Measurements from ENCODE around the gene RFX2. TPM values are rescaled to one million over a fixed set of nuclear protein-coding genes. Genes with fewer than 3 reads are reported as not detected.
A peak's percentile ranks its signal among the peaks of the same experiment; 100 is the strongest.

Gene RFX2
- total and polyA plus RNA-seq, 9 of the 15 experiments (the other 6 are each of a cell fraction or from before 2014, with no cell fraction given), result 3.6 to 18.7 (median 8.7) TPM

GRCh38 chr19:5990289-5990797 is 120.0 kb downstream of the RFX2 start (continued):
- no peak for TF ChIP-seq BCL6 (CRISPR knock-in tag; IDR thresholded peaks at IDR 0.05)
- no peak for TF ChIP-seq ETS2 (tag; IDR thresholded peaks at IDR 0.05; ENCODE audit: borderline replicate concordance, poor library complexity, severe bottlenecking)
- no peak for TF ChIP-seq TCF7 (IDR thresholded peaks at IDR 0.05; ENCODE audit: borderline replicate concordance)
- TF ChIP-seq ZNF124 (CRISPR knock-in tag; IDR thresholded peaks at IDR 0.05), result no peak
- TF ChIP-seq ETV6 (IDR thresholded peaks at IDR 0.05; ENCODE audit: borderline replicate concordance in 1 of 2, low read depth in 2 of 2, low read length in 1 of 2), result no peak
- no peak for TF ChIP-seq ETV6 (CRISPR knock-in tag; IDR thresholded peaks at IDR 0.05; ENCODE audit: borderline replicate concordance)
- TF ChIP-seq SIN3B (IDR thresholded peaks at IDR 0.05; ENCODE audit: low read depth), result no peak
- TF ChIP-seq PTBP1 (IDR thresholded peaks at IDR 0.05; ENCODE audit: low read depth, low read length), result no peak
- TF ChIP-seq TEAD4 (IDR thresholded peaks at IDR 0.05; ENCODE audit: low read length), result peak; percentile 37; the same call in 1 of the 2 replicates
- TF ChIP-seq TEAD4 (CRISPR knock-in tag; IDR thresholded peaks at IDR 0.05; ENCODE audit: borderline replicate concordance), result no peak
- no peak for TF ChIP-seq ZNF347 (CRISPR knock-in tag; IDR thresholded peaks at IDR 0.05; ENCODE audit: low read depth)
- no peak for TF ChIP-seq SMARCA5 (IDR thresholded peaks at IDR 0.05)
- no peak for TF ChIP-seq RBM17 (IDR thresholded peaks at IDR 0.05; ENCODE audit: borderline replicate concordance, low read depth, low read length)
- no peak for TF ChIP-seq KDM5B (IDR thresholded peaks at IDR 0.05; ENCODE audit: insufficient replicate concordance, low read depth, low read length)
- no peak for TF ChIP-seq MXI1 (IDR thresholded peaks at IDR 0.05; ENCODE audit: low read depth, low read length)
- TF ChIP-seq RHOXF2B (CRISPR knock-in tag; conservative IDR thresholded peaks at IDR 0.05), result no peak
- TF ChIP-seq TAF7 (tag; IDR thresholded peaks at IDR 0.05), result 0 out of 2 replicates have a peak, but pooled peaks have one; percentile 31
- TF ChIP-seq SIN3A (IDR thresholded peaks at IDR 0.05; ENCODE audit: borderline replicate concordance in 2 of 2, control insufficient read depth in 1 of 2, low read depth in 2 of 2, low read length in 2 of 2), result no peak
- TF ChIP-seq, protein P1, sequence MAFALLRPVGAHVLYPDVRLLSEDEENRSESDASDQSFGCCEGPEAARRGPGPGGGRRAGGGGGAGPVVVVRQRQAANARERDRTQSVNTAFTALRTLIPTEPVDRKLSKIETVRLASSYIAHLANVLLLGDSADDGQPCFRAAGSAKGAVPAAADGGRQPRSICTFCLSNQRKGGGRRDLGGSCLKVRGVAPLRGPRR (CRISPR knock-in tag; IDR thresholded peaks at IDR 0.05), result no peak
- TF ChIP-seq, protein P2, sequence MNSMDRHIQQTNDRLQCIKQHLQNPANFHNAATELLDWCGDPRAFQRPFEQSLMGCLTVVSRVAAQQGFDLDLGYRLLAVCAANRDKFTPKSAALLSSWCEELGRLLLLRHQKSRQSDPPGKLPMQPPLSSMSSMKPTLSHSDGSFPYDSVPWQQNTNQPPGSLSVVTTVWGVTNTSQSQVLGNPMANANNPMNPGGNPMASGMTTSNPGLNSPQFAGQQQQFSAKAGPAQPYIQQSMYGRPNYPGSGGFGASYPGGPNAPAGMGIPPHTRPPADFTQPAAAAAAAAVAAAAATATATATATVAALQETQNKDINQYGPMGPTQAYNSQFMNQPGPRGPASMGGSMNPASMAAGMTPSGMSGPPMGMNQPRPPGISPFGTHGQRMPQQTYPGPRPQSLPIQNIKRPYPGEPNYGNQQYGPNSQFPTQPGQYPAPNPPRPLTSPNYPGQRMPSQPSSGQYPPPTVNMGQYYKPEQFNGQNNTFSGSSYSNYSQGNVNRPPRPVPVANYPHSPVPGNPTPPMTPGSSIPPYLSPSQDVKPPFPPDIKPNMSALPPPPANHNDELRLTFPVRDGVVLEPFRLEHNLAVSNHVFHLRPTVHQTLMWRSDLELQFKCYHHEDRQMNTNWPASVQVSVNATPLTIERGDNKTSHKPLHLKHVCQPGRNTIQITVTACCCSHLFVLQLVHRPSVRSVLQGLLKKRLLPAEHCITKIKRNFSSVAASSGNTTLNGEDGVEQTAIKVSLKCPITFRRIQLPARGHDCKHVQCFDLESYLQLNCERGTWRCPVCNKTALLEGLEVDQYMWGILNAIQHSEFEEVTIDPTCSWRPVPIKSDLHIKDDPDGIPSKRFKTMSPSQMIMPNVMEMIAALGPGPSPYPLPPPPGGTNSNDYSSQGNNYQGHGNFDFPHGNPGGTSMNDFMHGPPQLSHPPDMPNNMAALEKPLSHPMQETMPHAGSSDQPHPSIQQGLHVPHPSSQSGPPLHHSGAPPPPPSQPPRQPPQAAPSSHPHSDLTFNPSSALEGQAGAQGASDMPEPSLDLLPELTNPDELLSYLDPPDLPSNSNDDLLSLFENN (IDR thresholded peaks at IDR 0.05; ENCODE audit: low read depth in 2 of 2, low read length in 2 of 2), result no peak
- no peak for TF ChIP-seq NR2C2 (CRISPR knock-in tag; IDR thresholded peaks at IDR 0.05)
- no peak for TF ChIP-seq NR2C2 (tag; IDR thresholded peaks at IDR 0.05)
- TF ChIP-seq IRF9 (tag; IDR thresholded peaks at IDR 0.05), result no peak
- TF ChIP-seq ARNT (IDR thresholded peaks at IDR 0.05), result no peak
- TF ChIP-seq KLF13 (tag; IDR thresholded peaks at IDR 0.05; ENCODE audit: borderline replicate concordance, low read depth), result no peak
- no peak for TF ChIP-seq ZNF197 (CRISPR knock-in tag; IDR thresholded peaks at IDR 0.05; ENCODE audit: low read depth)
